GM19193 (cell line): Measurements from ENCODE around the gene GAB1.

Experiments used
- POLR2A ChIP-seq: IDR thresholded peaks from 4 replicates; pipeline ENCODE4 v1.6.1; 2011; ENCODE audit not compliant: insufficient read depth, insufficient read length; ENCODE audit errors: extremely low read depth

GAB1 gene

GRCh38 chr4:143438710-143439109 lies 102.0 kb downstream of the GAB1 start:
- no peak for TF ChIP-seq POLR2A

GRCh38 chr4:143441109-143441508 lies 104.4 kb downstream of the GAB1 start:
- no peak for TF ChIP-seq POLR2A

- TF ChIP-seq POLR2A: no peak
These were observed 105.0 kb downstream of the GAB1 start for GRCh38 chr4:143441678-143442077.

DNA sequence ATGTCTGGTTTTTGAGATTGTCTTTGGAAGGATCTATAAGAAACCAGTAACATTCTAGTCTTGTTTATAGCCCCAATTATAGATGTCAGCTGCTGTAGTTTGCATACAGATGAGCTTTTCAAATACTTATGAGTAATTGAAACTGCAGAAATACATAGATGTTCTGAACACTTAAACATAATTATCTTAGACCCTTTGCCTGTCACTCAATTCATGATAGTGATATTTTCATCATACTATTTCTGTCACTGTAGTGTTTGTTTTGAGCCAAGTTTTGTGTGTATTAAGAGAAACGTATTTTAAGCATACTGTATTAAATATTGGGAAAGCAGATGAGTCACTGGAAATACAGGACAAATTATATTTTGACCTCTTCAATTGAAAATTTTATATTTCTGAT lies 107.1 kb downstream of the GAB1 start:
- TF ChIP-seq POLR2A: no peak

DNA sequence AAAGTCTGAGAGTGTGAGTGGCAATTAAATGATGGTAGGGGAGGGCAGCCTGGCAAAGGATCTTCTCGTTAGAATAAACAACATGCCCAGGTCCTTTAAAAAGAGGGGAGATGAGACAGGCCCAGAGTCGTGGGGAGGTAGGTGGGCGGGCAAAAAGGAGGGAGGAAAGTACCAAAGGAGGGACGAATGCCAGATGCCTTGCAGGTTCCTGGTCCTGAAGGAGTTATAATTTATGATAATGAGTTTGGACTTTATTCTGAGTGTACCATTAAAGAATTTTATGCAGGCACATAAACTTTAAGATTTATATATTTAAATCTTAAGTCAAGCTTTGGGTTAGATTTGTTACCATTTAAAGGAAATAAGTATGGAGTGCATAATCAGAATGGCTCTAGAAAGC lies 114.5 kb downstream of the GAB1 start:
- no peak for TF ChIP-seq POLR2A

GRCh38 chr4:143455211-143455610 lies 118.5 kb downstream of the GAB1 start:
- TF ChIP-seq POLR2A: no peak

DNA sequence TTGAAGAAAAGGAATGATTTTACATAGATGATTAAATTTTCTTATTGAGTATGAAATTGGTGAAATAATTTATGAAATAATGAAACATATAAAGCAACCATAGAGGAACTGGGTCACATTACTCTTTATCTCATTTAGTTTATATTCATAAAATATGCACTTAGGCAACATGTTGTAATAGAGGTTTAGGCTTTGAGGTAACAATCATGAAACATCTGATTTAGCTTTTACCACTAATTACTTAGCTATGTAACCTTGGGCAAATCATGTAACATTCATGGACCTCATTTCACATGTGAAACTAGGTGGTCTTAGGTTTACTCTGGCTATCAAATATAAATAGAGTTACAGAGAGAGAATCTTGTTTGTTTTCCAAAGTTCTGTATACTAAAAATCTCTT lies 122.3 kb downstream of the GAB1 start:
- no peak for TF ChIP-seq POLR2A

- no peak for TF ChIP-seq POLR2A
These were observed 136.9 kb downstream of the GAB1 start for GRCh38 chr4:143473334-143474126.

DNA sequence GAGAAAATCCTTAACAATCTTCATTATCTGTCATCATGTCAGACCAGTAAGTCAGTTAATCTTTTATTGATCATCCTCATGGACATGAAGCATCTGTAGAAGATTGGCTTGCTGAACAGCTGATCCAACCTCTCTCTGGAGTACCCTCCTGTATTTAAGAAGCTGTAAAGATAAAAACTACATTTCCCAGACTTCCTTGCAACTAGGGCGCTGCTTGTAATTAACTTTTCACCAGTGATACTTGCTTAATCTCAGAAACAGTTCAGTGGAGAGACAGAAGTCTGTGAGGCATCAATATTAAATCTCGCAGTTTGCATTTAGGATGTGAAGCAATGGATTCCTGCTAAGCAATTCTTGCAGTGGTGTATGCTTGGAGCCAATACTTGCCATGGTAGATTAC lies 140.8 kb downstream of the GAB1 start:
- no peak for TF ChIP-seq POLR2A

GRCh38 chr4:143481361-143481760 lies 144.7 kb downstream of the GAB1 start:
- no peak for TF ChIP-seq POLR2A

DNA sequence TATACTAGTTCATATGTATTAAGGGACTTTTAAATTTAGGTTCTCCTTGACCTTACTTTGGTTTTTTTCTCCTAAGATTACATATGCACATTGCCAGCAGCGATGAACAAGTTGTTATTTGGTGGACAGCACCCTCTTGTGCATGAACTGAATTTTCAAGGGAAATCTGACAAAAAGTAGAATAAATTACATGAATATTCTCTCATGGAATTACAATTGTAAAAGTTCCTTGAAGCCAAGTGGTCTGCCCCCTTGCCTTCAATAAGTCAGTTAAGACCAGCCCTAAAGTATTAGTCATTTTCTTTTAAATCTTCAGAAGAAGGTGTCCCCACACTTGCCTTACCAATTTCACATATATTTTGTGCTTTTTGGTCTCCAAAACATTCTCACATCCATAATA lies 146.2 kb downstream of the GAB1 start:
- TF ChIP-seq POLR2A: no peak

GRCh38 chr4:143486314-143486713 lies 149.6 kb downstream of the GAB1 start:
- TF ChIP-seq POLR2A: no peak

- no peak for TF ChIP-seq POLR2A
These were observed 152.0 kb downstream of the GAB1 start for GRCh38 chr4:143488687-143489086.

DNA sequence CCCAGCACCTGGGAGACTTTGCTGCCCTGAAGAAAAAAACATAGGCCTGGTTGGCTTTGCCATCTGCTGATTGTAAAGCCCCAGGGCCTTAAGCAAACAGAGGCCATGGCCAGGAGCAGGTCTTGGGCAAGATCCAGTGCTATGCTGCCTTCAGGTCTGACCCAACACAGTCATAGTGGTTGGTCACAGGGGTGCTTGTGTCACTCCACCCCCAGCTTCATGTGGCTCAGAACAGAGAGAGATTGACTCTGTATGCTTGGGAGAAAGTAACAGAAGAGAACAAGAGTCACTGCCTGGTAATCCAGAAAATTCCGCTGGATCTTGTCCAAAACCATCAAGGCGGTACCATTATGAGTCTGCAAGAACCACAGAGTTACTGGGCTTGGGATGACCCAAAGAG lies 152.4 kb downstream of the GAB1 start:
- TF ChIP-seq POLR2A: no peak

- no peak for TF ChIP-seq POLR2A
These were observed 161.3 kb downstream of the GAB1 start for GRCh38 chr4:143498021-143498420.

DNA sequence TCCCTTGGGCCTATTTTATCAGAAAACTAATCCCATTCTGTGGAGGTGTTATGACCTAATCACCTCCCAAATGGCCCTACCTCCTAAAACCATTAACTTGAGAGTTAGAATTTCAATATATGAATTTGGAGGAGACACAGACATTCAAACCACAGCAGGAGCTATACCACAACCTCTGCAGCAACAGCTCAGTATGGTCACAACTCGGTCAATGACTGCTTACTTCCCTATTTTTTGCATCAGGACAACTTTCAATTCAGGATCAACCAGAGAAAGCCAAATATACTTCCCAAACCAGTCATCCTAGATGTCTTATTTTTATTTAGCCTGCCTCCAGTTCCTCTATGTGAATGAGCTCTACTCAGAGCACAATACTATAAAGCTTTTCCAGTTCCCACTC lies 165.6 kb downstream of the GAB1 start:
- no peak for TF ChIP-seq POLR2A

GRCh38 chr4:143506031-143506430 lies 169.4 kb downstream of the GAB1 start:
- TF ChIP-seq POLR2A: no peak
